ENCODE measurements around the gene NEK4.

The NEK4 gene

GRCh38 chr3:52777959-52778805 lies 7.4 kb upstream of the NEK4 start:
- TF ChIP-seq GATA3 (IDR thresholded peaks at IDR 0.05; ENCODE audit: low read depth, low read length): no peak
- TF ChIP-seq GATA2 (IDR thresholded peaks at IDR 0.05; ENCODE audit: low read depth, low read length): no peak

GRCh38 chr3:52777127-52777958 lies 6.6 kb upstream of the NEK4 start, which contains the start of gene ITIH1:
ITIH1 (plus strand) TSS chr3:52777599; CDS start chr3:52777616, 17 bp downstream.
- TF ChIP-seq GATA3 (IDR thresholded peaks at IDR 0.05; ENCODE audit: low read depth, low read length): no peak
- no peak for TF ChIP-seq GATA2 (IDR thresholded peaks at IDR 0.05; ENCODE audit: low read depth, low read length)

GRCh38 chr3:52775877-52776276 lies 5.1 kb upstream of the NEK4 start:
- TF ChIP-seq GATA3 (IDR thresholded peaks at IDR 0.05; ENCODE audit: low read depth, low read length) (no peak), GATA2 (IDR thresholded peaks at IDR 0.05; ENCODE audit: low read depth, low read length) (no peak)

GRCh38 chr3:52774901-52775864 lies 4.4 kb upstream of the NEK4 start:
- TF ChIP-seq GATA3 (IDR thresholded peaks at IDR 0.05; ENCODE audit: low read depth, low read length) (no peak), GATA2 (IDR thresholded peaks at IDR 0.05; ENCODE audit: low read depth, low read length) (no peak)

GRCh38 chr3:52774066-52774713 lies 3.5 kb upstream of the NEK4 start:
- TF ChIP-seq GATA3 (IDR thresholded peaks at IDR 0.05; ENCODE audit: low read depth, low read length): no peak
- no peak for TF ChIP-seq GATA2 (IDR thresholded peaks at IDR 0.05; ENCODE audit: low read depth, low read length)

- no peak for TF ChIP-seq GATA3 (IDR thresholded peaks at IDR 0.05; ENCODE audit: low read depth, low read length)
- no peak for TF ChIP-seq GATA2 (IDR thresholded peaks at IDR 0.05; ENCODE audit: low read depth, low read length)
Measured at GRCh38 chr3:52773361-52774065, 2.8 kb upstream of the NEK4 start.

GRCh38 chr3:52771702-52772101 lies 962 bp upstream of the NEK4 start:
- no peak for TF ChIP-seq GATA2 (IDR thresholded peaks at IDR 0.05; ENCODE audit: low read depth, low read length)
- no peak for TF ChIP-seq GATA3 (IDR thresholded peaks at IDR 0.05; ENCODE audit: low read depth, low read length)

- no peak for TF ChIP-seq GATA2 (IDR thresholded peaks at IDR 0.05; ENCODE audit: low read depth, low read length)
- TF ChIP-seq GATA3 (IDR thresholded peaks at IDR 0.05; ENCODE audit: low read depth, low read length): no peak
Measured at GRCh38 chr3:52771334-52771681, 568 bp upstream of the NEK4 start.

- TF ChIP-seq GATA2 (IDR thresholded peaks at IDR 0.05; ENCODE audit: low read depth, low read length) (no peak), GATA3 (IDR thresholded peaks at IDR 0.05; ENCODE audit: low read depth, low read length) (no peak)
Measured at GRCh38 chr3:52769786-52770455, 819 bp downstream of the NEK4 start.

- TF ChIP-seq GATA2 (IDR thresholded peaks at IDR 0.05; ENCODE audit: low read depth, low read length): no peak
- TF ChIP-seq GATA3 (IDR thresholded peaks at IDR 0.05; ENCODE audit: low read depth, low read length): no peak
Measured at GRCh38 chr3:52763466-52763865, 7.3 kb downstream of the NEK4 start.

GRCh38 chr3:52756141-52756540 lies 14.6 kb downstream of the NEK4 start:
- TF ChIP-seq GATA2 (IDR thresholded peaks at IDR 0.05; ENCODE audit: low read depth, low read length) (no peak), GATA3 (IDR thresholded peaks at IDR 0.05; ENCODE audit: low read depth, low read length) (no peak)

GRCh38 chr3:52754373-52754772 lies 16.4 kb downstream of the NEK4 start:
- TF ChIP-seq GATA2 (IDR thresholded peaks at IDR 0.05; ENCODE audit: low read depth, low read length) (no peak), GATA3 (IDR thresholded peaks at IDR 0.05; ENCODE audit: low read depth, low read length) (no peak)

Measured in SH-SY5Y (cell line).